Liver (tissue), 9 donors: ENCODE measurements around the gene E2F3. TPM values are rescaled to one million over a fixed set of nuclear protein-coding genes. Genes with fewer than 3 reads are reported as not detected.

Experiments
- DNase-seq: peaks from one replicate; pipeline ENCODE4 v3.0.0-alpha.2; 2017; ENCODE audit warnings: low spot score
- H3K27ac ChIP-seq, 2 donors: one replicate each; pipeline ENCODE4 v1.7.0; 2013; ENCODE audit warnings: inconsistent platforms in 2 of 2, low read length in 2 of 2, control low read depth in 1 of 2, low read depth in 1 of 2, mild to moderate bottlenecking in 1 of 2
- H3K27me3 ChIP-seq, 4 donors: one replicate each; pipeline versions ENCODE4 v1.6.1 to v1.7.0; 2013; ENCODE audit warnings: low read length in 3 of 4, inconsistent platforms in 1 of 4, mild to moderate bottlenecking in 1 of 4, moderate library complexity in 1 of 4; ENCODE audit not compliant: control insufficient read depth in 4 of 4, insufficient read depth in 4 of 4
- H3K36me3 ChIP-seq, 4 donors: one replicate each; pipeline versions ENCODE4 v1.6.1 to v1.7.0; 2013; ENCODE audit warnings: low read length in 3 of 4, mild to moderate bottlenecking in 3 of 4, low read depth in 1 of 4, moderate library complexity in 1 of 4; ENCODE audit not compliant: control insufficient read depth in 4 of 4, insufficient read depth in 3 of 4
- H3K4me1 ChIP-seq, 4 donors: one replicate each; pipeline versions ENCODE4 v1.6.1 to v1.7.0; 2013; ENCODE audit warnings: low read length in 3 of 4, mild to moderate bottlenecking in 3 of 4, moderate library complexity in 1 of 4; ENCODE audit not compliant: control insufficient read depth in 4 of 4, insufficient read depth in 4 of 4
- H3K4me3 ChIP-seq, 3 donors: one replicate each; pipeline versions ENCODE4 v1.6.1 to v1.7.0; 2013; ENCODE audit warnings: low read length in 3 of 3, control low read depth in 1 of 3, low read depth in 1 of 3, mild to moderate bottlenecking in 1 of 3
- H3K9ac ChIP-seq, 2 donors: one replicate each; pipeline ENCODE4 v1.7.0; 2013; ENCODE audit warnings: low read length in 2 of 2, mild to moderate bottlenecking in 2 of 2, moderate library complexity in 2 of 2, control low read depth in 1 of 2, low read depth in 1 of 2
- H3K9me3 ChIP-seq, 4 donors: one replicate each; pipeline versions ENCODE4 v1.6.1 to v1.7.0; 2013; ENCODE audit warnings: low read length in 3 of 4; ENCODE audit not compliant: control insufficient read depth in 4 of 4
- ATF3 ChIP-seq: IDR thresholded peaks from 2 replicates; pipeline ENCODE4 v1.6.1; 2016; ENCODE audit warnings: antibody characterized with exemption
- EGR1 ChIP-seq, 2 donors: IDR thresholded peaks; 2 replicates each; pipeline ENCODE4 v1.6.1; 2016 to 2018; ENCODE audit warnings: antibody characterized with exemption in 2 of 2, low read depth in 2 of 2
- FOXA1 ChIP-seq: IDR thresholded peaks from 2 replicates; pipeline ENCODE4 v1.6.1; 2016; ENCODE audit warnings: antibody characterized with exemption
- FOXA2 ChIP-seq: IDR thresholded peaks from 2 replicates; pipeline ENCODE4 v1.6.1; 2016; ENCODE audit warnings: antibody characterized with exemption
- GABPA ChIP-seq, 2 donors: IDR thresholded peaks in 1 of 2; conservative IDR thresholded peaks in 1 of 2; 2 replicates each; pipeline ENCODE4 v1.6.1; 2016; ENCODE audit warnings: antibody characterized with exemption in 2 of 2, mild to moderate bottlenecking in 1 of 2, moderate library complexity in 1 of 2
- HNF4A ChIP-seq, 2 donors: conservative IDR thresholded peaks; 2 replicates each; pipeline ENCODE4 v1.6.1; 2016; ENCODE audit warnings: antibody characterized with exemption in 2 of 2, mild to moderate bottlenecking in 2 of 2
- HNF4G ChIP-seq: IDR thresholded peaks from 2 replicates; pipeline ENCODE4 v1.6.1; 2016; ENCODE audit warnings: antibody characterized with exemption
- JUND ChIP-seq, 2 donors: IDR thresholded peaks; 2 replicates each; pipeline ENCODE4 v1.6.1; 2016; ENCODE audit warnings: antibody characterized with exemption in 2 of 2
- MAX ChIP-seq: IDR thresholded peaks from 2 replicates; pipeline ENCODE4 v1.6.1; 2016; ENCODE audit warnings: antibody characterized with exemption
- NR2F2 ChIP-seq: IDR thresholded peaks from 2 replicates; pipeline ENCODE4 v1.6.1; 2016; ENCODE audit warnings: antibody characterized with exemption
- RAD21 ChIP-seq, 2 donors: IDR thresholded peaks; 2 replicates each; pipeline ENCODE4 v1.6.1; 2016; ENCODE audit warnings: antibody characterized with exemption in 2 of 2, mild to moderate bottlenecking in 2 of 2
- REST ChIP-seq: IDR thresholded peaks from 2 replicates; pipeline ENCODE4 v1.6.1; 2016; ENCODE audit warnings: antibody characterized with exemption, mild to moderate bottlenecking
- RXRA ChIP-seq, 2 donors: IDR thresholded peaks; 2 replicates each; pipeline ENCODE4 v1.6.1; 2017 to 2018; ENCODE audit warnings: antibody characterized with exemption in 2 of 2, mild to moderate bottlenecking in 1 of 2
- SP1 ChIP-seq: IDR thresholded peaks from 2 replicates; pipeline ENCODE4 v1.6.1; 2018; ENCODE audit warnings: antibody characterized with exemption, mild to moderate bottlenecking
- TAF1 ChIP-seq: conservative IDR thresholded peaks from 2 replicates; pipeline ENCODE4 v1.6.1; 2016; ENCODE audit warnings: antibody characterized with exemption, mild to moderate bottlenecking
- YY1 ChIP-seq: IDR thresholded peaks from 2 replicates; pipeline ENCODE4 v1.6.1; 2016; ENCODE audit warnings: antibody characterized with exemption, mild to moderate bottlenecking
- ZBTB33 ChIP-seq: IDR thresholded peaks from 2 replicates; pipeline ENCODE4 v1.6.1; 2016; ENCODE audit warnings: antibody characterized with exemption
- WGBS: extraction: QIAGEN DNeasy Blood & Tissue Kit; methylation state at CpG from one replicate; pipeline ENCODE4 v1.1.7; 2013; 5-methylcytosine and 5-hydroxymethylcytosine counted together
- polyA plus RNA-seq, 2 donors: library from polyadenylated mRNA; stranded (reverse) in 1 of 2; unstranded in 1 of 2; fragments of 200-250 nt in 1 of 2; fragments of >200 nt in 1 of 2; fragmentation: Nextera tagmentation in 1 of 2; extraction: Ambion mirVana in 1 of 2; gene quantifications; one replicate each; pipeline versions ENCODE4 v1.2.1 to v1.2.3, GENCODE V29; 2013 to 2015
- total RNA-seq, 2 donors: library from RNA; depleted of rRNA; stranded (reverse); fragments of >200 nt; gene quantifications; one replicate each; pipeline ENCODE4 v1.2.3, GENCODE V29; 2014
- donor health status: healthy.
- donor health status: healthy.
- donor health status: healthy.
- donor health status: healthy.
- donor health status: healthy.

Gene E2F3
- total and polyA plus RNA-seq, 4 donors, result 1.4 to 5.0 (median 1.9) TPM

- TF ChIP-seq ATF3, result no peak
- TF ChIP-seq ZBTB33, result no peak
- TF ChIP-seq FOXA2, result no peak
Measured at GRCh38 chr6:20375436-20375835, 26.2 kb upstream of the E2F3 start (continued).

GRCh38 chr6:20377623-20378265 is 23.9 kb upstream of the E2F3 start:
- Histone ChIP-seq H3K9ac (no peak overlapping the region), H3K27ac (no peak overlapping the region), H3K36me3 (no peaks in the 10 kb centered on the region), H3K4me1 (no peaks in the 10 kb centered on the region), H3K27me3 (no peaks in the 10 kb centered on the region), H3K9me3 (no peaks in the 10 kb centered on the region), H3K4me3 (no peak overlapping the region)
- no peak for DNase-seq
- 56% methylated on average over 5 of the region's 5 CpGs for WGBS
- TF ChIP-seq YY1, result no peak
- TF ChIP-seq MAX, result no peak
- TF ChIP-seq TAF1, result no peak
- TF ChIP-seq FOXA1, result no peak
- TF ChIP-seq EGR1 (IDR thresholded peaks at IDR 0.05; ENCODE audit: low read depth in 2 of 2), result no peak
- TF ChIP-seq JUND (IDR thresholded peaks at IDR 0.05), result no peak
- TF ChIP-seq GABPA (IDR thresholded peaks at IDR 0.05 in 1 of 2, conservative IDR thresholded peaks at IDR 0.05 in 1 of 2), result no peak
- no peak for TF ChIP-seq RAD21 (IDR thresholded peaks at IDR 0.05)
- no peak for TF ChIP-seq ZBTB33
- no peak for TF ChIP-seq REST
- TF ChIP-seq SP1, result no peak
- no peak for TF ChIP-seq ATF3
- no peak for TF ChIP-seq RXRA (IDR thresholded peaks at IDR 0.05)
- no peak for TF ChIP-seq HNF4A (conservative IDR thresholded peaks at IDR 0.05)
- TF ChIP-seq FOXA2, result no peak
- no peak for TF ChIP-seq NR2F2
- TF ChIP-seq HNF4G, result no peak
